Stomach (tissue), 9 donors: ENCODE measurements around the gene TRIO. TPM values are rescaled to one million over a fixed set of nuclear protein-coding genes. Genes with fewer than 3 reads are reported as not detected.

Experiments used
- DNase-seq, 2 donors: peaks; one replicate each; pipeline versions ENCODE4 v3.0.0 to v3.0.0-alpha.2; 2013 to 2019
- H3K27ac ChIP-seq, 5 donors: fragments of 200-600 bp in 4 of 5; sonication (generic) in 4 of 5; one replicate each; pipeline ENCODE4 v1.5.1; 2013 to 2019; ENCODE audit warnings: mild to moderate bottlenecking in 1 of 5, moderate library complexity in 1 of 5
- H3K27me3 ChIP-seq, 3 donors: fragments of 200-600 bp; sonication (generic); one replicate each; pipeline ENCODE4 v1.5.1; 2017 to 2019; ENCODE audit warnings: mixed run types in 1 of 3
- H3K36me3 ChIP-seq, 4 donors: fragments of 200-600 bp; sonication (generic); 1 replicate in 3 of 4; 2 replicates in 1 of 4; pipeline ENCODE4 v1.5.1; 2016 to 2019
- H3K4me1 ChIP-seq, 4 donors: fragments of 200-600 bp; sonication (generic); one replicate each; pipeline ENCODE4 v1.5.1; 2016 to 2019
- H3K4me3 ChIP-seq, 4 donors: fragments of 200-600 bp; sonication (generic) in 3 of 4; one replicate each; pipeline ENCODE4 v1.5.1; 2016 to 2019; ENCODE audit warnings: mild to moderate bottlenecking in 1 of 4
- H3K9me3 ChIP-seq, 4 donors: fragments of 200-600 bp; sonication (generic); one replicate each; pipeline ENCODE4 v1.5.1; 2016 to 2019
- CTCF ChIP-seq, 7 experiments: fragments of 450-650 bp in 4 of 7; fragments of 200-600 bp in 3 of 7; sonication (generic) in 3 of 7; IDR thresholded peaks; one replicate each; pipeline ENCODE4 v1.5.1; 2016 to 2019; ENCODE audit warnings: antibody characterized with exemption in 7 of 7, control low read depth in 2 of 7, mild to moderate bottlenecking in 1 of 7
- EP300 ChIP-seq: sonication (generic); formaldehyde crosslinking; IDR thresholded peaks from one replicate; pipeline ENCODE4 v1.6.1; 2017; ENCODE audit warnings: antibody characterized with exemption
- POLR2A ChIP-seq, 4 donors: fragments of 450-650 bp; IDR thresholded peaks; one replicate each; pipeline ENCODE4 v1.6.1; 2016; ENCODE audit warnings: antibody characterized with exemption in 4 of 4, control low read depth in 2 of 4, mild to moderate bottlenecking in 1 of 4, moderate library complexity in 1 of 4
- POLR2AphosphoS5 ChIP-seq, 3 donors: sonication (generic); formaldehyde crosslinking; IDR thresholded peaks; one replicate each; pipeline ENCODE4 v1.6.1; 2016; ENCODE audit warnings: antibody characterized with exemption in 3 of 3
- WGBS, 5 donors: extraction: QIAGEN DNeasy Blood & Tissue Kit in 3 of 5; methylation state at CpG; one replicate each; pipeline versions ENCODE4 v1.1.5 to v1.1.7; 2013 to 2018; 5-methylcytosine and 5-hydroxymethylcytosine counted together
- intact Hi-C: fragments of 100-400 bp; cut with DNase I; formaldehyde crosslinking; loops from one replicate; pipeline ENCODE4 v1.15.1; 2023; ENCODE audit warnings: low total_unique reads
- polyA plus RNA-seq, 3 donors: library from polyadenylated mRNA; stranded (reverse); fragments of 200-250 nt; gene quantifications; one replicate each; pipeline ENCODE4 v1.2.3, GENCODE V29; 2013
- total RNA-seq, 5 donors: library from RNA; depleted of rRNA; stranded (reverse); fragments of >200 nt; gene quantifications; one replicate each; pipeline versions ENCODE4 v1.1.0 to v1.2.3, GENCODE V29; 2014 to 2016
- donor health status: healthy with polysubstance abuse.
- donor health status: Bipolar disorder and iron deficiency.
- donor health status: healthy.

The TRIO gene
- total and polyA plus RNA-seq, 8 donors: 9.9 to 558 (median 127) TPM

DNA sequence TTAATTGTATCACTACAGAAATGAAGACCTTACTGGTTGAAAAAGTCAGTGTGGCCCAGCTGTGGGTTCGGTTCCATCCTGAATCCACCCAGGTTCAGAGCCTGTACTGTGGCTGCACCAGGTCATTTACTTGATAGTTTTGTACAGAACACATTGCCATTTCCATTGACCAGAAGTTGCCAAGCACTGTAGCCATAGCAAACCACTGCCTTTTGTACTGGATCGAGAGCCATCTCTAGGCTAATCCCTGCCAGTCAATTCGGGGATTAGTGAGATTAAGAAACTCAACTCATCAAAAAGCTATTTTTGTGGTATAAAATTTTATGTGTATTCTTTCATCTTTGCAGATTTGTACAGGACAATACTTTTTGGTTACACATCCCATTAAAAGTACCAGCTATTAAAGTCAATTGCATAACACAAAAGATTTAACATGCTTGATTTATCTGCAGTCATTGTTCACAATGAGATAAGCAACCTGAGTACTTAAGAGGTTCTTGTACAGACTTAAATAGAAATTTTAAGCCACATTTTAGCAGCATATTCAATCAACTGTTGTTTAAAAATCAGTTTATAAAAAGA, 329.9 kb downstream of the TRIO start:
- no peaks in the 10 kb centered on the region for H3K27me3 ChIP-seq
- H3K4me3 ChIP-seq: no peak overlapping the region
- TF ChIP-seq POLR2AphosphoS5 (IDR thresholded peaks at IDR 0.05) (no peak), POLR2A (IDR thresholded peaks at IDR 0.05) (no peak), CTCF (IDR thresholded peaks at IDR 0.05) (no peak), EP300 (no peak)
- peaks cover 29 to 94% (median 77%) of the 10 kb centered on the region in 4 donors for H3K36me3 ChIP-seq
- WGBS, 5 donors: 76 to 87% (median 83%) methylated on average over 3 of the region's 3 CpGs
- no peaks in the 10 kb centered on the region for H3K4me1 ChIP-seq
- intact Hi-C loops: no loop called here
- DNase-seq: no peak
- H3K27ac ChIP-seq: no peak overlapping the region
- H3K9me3 ChIP-seq: no peaks in the 10 kb centered on the region

DNA sequence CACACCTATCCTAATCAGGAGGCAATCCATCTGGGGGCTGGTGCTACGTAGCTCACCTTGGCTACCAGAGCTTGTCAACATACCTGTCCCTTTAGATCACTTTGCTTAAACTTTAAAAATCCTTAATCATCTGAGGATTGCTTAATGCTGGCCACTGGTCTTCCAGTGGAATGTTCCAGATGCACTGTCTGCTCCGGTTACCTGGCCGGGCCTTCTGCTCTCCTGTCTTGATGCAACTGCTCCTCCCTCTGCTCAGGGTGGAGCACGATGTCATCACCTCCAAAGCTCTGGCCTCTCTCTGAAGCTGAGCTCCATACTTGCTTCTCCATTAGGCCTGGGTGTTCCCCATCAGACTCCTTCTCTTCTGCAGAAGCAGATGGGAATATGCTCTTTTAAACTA, 331.9 kb downstream of the TRIO start:
- no peak for DNase-seq
- no peak for TF ChIP-seq POLR2AphosphoS5 (IDR thresholded peaks at IDR 0.05)
- TF ChIP-seq POLR2A (IDR thresholded peaks at IDR 0.05): no peak
- TF ChIP-seq CTCF (IDR thresholded peaks at IDR 0.05): no peak
- no peak for TF ChIP-seq EP300
- Histone ChIP-seq H3K4me3 (no peak overlapping the region), H3K9me3 (no peaks in the 10 kb centered on the region), H3K27me3 (no peaks in the 10 kb centered on the region), H3K36me3 (peaks cover 33 to 98% (median 89%) of the 10 kb centered on the region in 4 donors), H3K27ac (no peak overlapping the region), H3K4me1 (no peaks in the 10 kb centered on the region)
- intact Hi-C loops: no loop called here
- 93 to 100% (median 94%) methylated on average over 4 of the region's 4 CpGs for WGBS, 5 donors

DNA sequence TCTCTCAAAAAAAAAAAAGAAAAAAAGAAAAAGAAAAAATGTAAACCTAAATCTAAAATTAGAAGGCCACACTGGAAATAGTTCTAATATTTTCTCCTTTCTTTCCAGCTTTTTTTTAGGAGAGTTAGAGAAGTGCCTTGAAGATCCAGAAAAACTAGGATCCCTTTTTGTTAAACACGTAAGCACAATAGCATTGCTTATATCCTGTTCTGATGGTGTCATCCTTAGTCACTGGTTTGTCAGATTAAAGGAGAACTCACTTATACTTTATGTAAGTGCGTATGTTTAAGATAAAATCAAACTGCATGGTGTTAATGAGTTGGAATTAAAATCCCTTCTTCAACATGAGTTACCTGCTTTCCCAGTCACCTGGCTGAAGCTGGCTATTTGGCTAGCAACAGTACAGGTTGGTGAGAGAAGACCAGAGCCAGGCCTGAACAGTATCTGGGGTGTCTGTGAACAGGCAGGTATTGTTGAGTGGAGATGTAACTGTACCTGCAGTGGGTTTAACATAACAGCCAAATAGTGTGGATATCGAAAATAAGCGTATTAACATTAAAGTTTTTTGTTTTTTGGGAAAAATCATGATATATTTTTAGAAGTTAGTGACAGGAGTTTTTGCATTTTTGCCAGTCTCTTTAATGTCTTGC, 333.8 kb downstream of the TRIO start:
- Histone ChIP-seq H3K4me1 (no peaks in the 10 kb centered on the region), H3K36me3 (peaks cover 29 to 100% (median 99%) of the 10 kb centered on the region in 4 donors), H3K27me3 (no peaks in the 10 kb centered on the region), H3K9me3 (no peaks in the 10 kb centered on the region), H3K27ac (no peak overlapping the region), H3K4me3 (no peak overlapping the region)
- DNase-seq: no peak
- intact Hi-C loops: no loop called here
- WGBS, 5 donors: 88 to 96% (median 93%) methylated on average over 4 of the region's 4 CpGs
- TF ChIP-seq EP300 (no peak), POLR2AphosphoS5 (IDR thresholded peaks at IDR 0.05) (no peak)

DNA sequence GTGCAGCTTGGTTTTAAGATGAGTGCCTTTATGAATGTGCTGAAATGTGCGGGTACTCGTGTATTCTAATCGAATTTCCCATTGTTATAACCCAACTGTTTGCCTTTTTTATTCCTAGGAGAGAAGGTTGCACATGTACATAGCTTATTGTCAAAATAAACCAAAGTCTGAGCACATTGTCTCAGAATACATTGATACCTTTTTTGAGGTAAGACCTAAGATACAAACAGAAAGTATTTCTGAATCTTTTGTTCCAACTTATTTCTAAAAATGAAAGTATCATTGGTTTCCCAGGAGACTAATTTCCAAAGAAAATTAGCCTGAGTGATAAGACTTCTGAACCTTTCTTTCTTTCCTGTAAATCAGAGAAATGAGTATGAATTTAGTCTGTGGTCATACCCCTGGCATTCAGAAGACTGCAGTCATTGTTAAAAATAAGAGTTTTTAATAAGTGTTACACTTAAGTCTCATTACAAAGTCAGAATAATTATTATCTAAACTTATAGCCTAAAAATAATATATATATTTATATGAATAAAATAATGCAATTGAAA, 336.1 kb downstream of the TRIO start:
- H3K27me3 ChIP-seq: no peaks in the 10 kb centered on the region
- intact Hi-C loops: no loop called here
- no peak overlapping the region for H3K4me3 ChIP-seq
- H3K36me3 ChIP-seq: peaks cover 38 to 100% (median 100%) of the 10 kb centered on the region in 4 donors
- TF ChIP-seq EP300 (no peak), POLR2A (IDR thresholded peaks at IDR 0.05) (no peak), CTCF (IDR thresholded peaks at IDR 0.05) (no peak), POLR2AphosphoS5 (IDR thresholded peaks at IDR 0.05) (no peak)
- 85 to 100% (median 92%) methylated on average over 3 of the region's 3 CpGs for WGBS, 5 donors
- DNase-seq: no peak
- H3K27ac ChIP-seq: no peak overlapping the region
- H3K4me1 ChIP-seq: no peaks in the 10 kb centered on the region
- H3K9me3 ChIP-seq: no peaks in the 10 kb centered on the region

DNA sequence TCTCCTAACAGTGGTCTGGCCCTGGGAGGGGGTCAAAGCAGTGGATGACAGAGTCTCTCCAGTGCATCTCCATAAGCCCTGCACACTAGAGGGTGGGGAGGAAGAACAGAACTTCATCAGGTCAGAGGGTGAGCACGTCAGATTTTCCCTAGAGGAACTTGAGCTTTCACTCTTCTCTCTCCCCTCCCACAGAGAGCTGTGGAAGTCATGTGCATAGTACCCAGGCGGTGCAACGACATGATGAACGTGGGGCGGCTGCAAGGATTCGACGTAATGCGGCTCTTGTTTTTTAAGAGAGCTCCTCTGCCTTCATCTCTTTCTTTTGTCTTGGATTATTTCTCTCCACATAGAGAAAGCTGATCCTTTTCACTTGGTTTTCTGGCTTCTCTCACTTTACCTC, 338.2 kb downstream of the TRIO start:
- 88 to 92% (median 92%) methylated on average over 8 of the region's 8 CpGs for WGBS, 5 donors
- Histone ChIP-seq H3K4me1 (no peaks in the 10 kb centered on the region), H3K36me3 (peaks cover 29 to 100% (median 100%) of the 10 kb centered on the region in 4 donors), H3K27me3 (no peaks in the 10 kb centered on the region), H3K27ac (no peak overlapping the region), H3K4me3 (no peak overlapping the region), H3K9me3 (no peaks in the 10 kb centered on the region)
- TF ChIP-seq POLR2A (IDR thresholded peaks at IDR 0.05) (no peak), CTCF (IDR thresholded peaks at IDR 0.05) (no peak), EP300 (no peak), POLR2AphosphoS5 (IDR thresholded peaks at IDR 0.05) (no peak)
- intact Hi-C loops: no loop called here
- no peak for DNase-seq
